Measurements from ENCODE around the gene SFR1.

SFR1 gene

DNA sequence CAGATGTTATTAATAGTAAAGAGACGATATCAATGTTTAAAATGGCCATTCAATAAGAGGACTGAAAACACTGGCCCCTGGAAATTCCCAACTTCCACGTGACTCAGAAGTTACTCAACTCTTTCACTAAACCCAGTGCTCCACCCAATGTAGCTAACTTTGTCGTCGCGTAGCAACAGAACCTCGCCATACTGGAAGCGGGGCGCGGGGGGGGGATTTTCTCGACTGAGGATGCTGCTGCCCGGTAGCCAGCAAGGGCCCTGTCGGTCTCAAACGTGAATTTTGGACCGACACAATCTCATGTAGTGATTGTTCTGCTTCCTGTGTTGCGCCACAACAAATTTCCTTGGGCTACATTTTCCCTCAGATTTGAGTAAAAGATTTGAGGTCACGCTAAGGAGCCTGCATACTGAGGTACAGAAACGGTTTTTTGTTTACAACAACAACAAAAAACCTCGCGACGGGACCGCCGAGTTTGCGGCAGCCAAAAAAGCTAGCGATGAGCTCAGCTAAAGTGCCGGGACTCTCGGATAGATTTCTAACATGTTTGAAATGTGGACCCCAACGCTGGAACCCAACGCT lies 977 bp upstream of the SFR1 start:
- Histone ChIP-seq H3K27me3 (ENCODE audit: low read depth, low read length) (no peaks in the 10 kb centered on the region), H3K4me1 (ENCODE audit: low read length) (peaks cover 11% of the 10 kb centered on the region), H3K27ac (ENCODE audit: low read length) (peak overlapping the region; percentile 86), H3K9ac (ENCODE audit: low read length) (peak overlapping the region; percentile 98), H3K4me2 (ENCODE audit: low read length) (peak overlapping the region; percentile 59), H4K20me1 (ENCODE audit: insufficient read depth, low read length) (no peaks in the 10 kb centered on the region), H3K36me3 (replicated peaks; ENCODE audit: low read depth, low read length) (no peaks in the 10 kb centered on the region), H2AFZ (ENCODE audit: low read depth, low read length) (peak overlapping the region; percentile 96), H3K79me2 (ENCODE audit: low read length) (no peaks in the 10 kb centered on the region; the same call in 1 of the 2 replicates), H3K9me3 (ENCODE audit: insufficient read depth, low read length) (no peaks in the 10 kb centered on the region), H3K4me3 (ENCODE audit: low read length) (peak overlapping the region; percentile 99)
- TF ChIP-seq EZH2phosphoT487 (IDR thresholded peaks at IDR 0.05; ENCODE audit: low read depth), result no peak

DNA sequence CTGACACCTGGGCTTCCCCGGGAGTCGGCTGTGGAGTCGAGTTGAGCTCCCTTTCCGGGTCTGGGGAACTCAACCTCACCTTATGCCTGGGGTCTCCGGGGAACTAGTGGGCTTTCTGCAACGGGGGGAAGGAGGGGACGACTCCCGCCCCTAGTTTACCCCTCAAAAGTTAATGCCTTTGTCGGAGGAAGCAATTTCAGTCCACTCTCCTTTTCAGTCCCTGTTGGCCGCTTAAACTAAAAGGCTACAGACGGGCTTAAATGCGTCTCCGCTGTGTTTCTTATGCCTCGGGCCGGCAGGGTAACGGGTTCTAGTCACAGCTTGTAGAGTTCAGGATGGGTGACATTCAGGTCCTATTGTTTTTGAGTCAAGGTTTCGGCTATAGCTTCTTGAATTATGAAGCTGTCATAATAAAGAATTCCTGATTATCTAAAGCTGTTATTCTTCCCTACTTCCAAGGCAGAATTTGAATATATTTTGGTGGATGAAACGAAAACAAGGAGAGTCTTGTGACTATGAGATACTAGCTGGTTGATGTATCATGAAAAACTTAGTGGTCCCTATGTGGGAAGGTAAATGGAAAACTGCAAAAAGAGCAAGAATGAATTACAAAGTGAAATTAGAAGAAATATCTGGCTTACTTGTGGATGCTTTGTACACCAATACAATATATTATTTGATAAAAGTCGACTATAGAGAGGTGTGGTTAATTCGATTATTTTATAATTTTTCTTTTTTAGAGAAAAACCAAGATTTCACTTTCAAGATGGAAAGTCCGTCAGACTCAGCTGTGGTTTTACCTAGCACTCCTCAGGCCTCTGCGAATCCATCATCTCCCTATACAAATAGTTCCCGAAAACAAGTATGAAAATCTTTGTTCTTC lies 495 bp downstream of the SFR1 start:
- H4K20me1 ChIP-seq (ENCODE audit: insufficient read depth, low read length), result no peaks in the 10 kb centered on the region
- no peaks in the 10 kb centered on the region; the same call in 1 of the 2 replicates for H3K79me2 ChIP-seq (ENCODE audit: low read length)
- peaks cover 11% of the 10 kb centered on the region for H3K4me1 ChIP-seq (ENCODE audit: low read length)
- H3K27me3 ChIP-seq (ENCODE audit: low read depth, low read length), result no peaks in the 10 kb centered on the region
- TF ChIP-seq, protein P1, sequence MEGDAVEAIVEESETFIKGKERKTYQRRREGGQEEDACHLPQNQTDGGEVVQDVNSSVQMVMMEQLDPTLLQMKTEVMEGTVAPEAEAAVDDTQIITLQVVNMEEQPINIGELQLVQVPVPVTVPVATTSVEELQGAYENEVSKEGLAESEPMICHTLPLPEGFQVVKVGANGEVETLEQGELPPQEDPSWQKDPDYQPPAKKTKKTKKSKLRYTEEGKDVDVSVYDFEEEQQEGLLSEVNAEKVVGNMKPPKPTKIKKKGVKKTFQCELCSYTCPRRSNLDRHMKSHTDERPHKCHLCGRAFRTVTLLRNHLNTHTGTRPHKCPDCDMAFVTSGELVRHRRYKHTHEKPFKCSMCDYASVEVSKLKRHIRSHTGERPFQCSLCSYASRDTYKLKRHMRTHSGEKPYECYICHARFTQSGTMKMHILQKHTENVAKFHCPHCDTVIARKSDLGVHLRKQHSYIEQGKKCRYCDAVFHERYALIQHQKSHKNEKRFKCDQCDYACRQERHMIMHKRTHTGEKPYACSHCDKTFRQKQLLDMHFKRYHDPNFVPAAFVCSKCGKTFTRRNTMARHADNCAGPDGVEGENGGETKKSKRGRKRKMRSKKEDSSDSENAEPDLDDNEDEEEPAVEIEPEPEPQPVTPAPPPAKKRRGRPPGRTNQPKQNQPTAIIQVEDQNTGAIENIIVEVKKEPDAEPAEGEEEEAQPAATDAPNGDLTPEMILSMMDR (IDR thresholded peaks at IDR 0.05; ENCODE audit: low read depth, low read length), result no peak
- TF ChIP-seq EZH2phosphoT487 (IDR thresholded peaks at IDR 0.05; ENCODE audit: low read depth), result no peak
- H3K36me3 ChIP-seq (replicated peaks; ENCODE audit: low read depth, low read length), result no peaks in the 10 kb centered on the region
- H3K9ac ChIP-seq (ENCODE audit: low read length), result peak overlapping the region; percentile 87
- H3K4me3 ChIP-seq (ENCODE audit: low read length), result peak overlapping the region; percentile 89
- no peaks in the 10 kb centered on the region for H3K9me3 ChIP-seq (ENCODE audit: insufficient read depth, low read length)
- H3K27ac ChIP-seq (ENCODE audit: low read length), result peak overlapping the region; percentile 48
- H3K4me2 ChIP-seq (ENCODE audit: low read length), result peak overlapping the region; percentile 89
- peak overlapping the region; percentile 69; the same call in 1 of the 2 replicates for H2AFZ ChIP-seq (ENCODE audit: low read depth, low read length)

DNA sequence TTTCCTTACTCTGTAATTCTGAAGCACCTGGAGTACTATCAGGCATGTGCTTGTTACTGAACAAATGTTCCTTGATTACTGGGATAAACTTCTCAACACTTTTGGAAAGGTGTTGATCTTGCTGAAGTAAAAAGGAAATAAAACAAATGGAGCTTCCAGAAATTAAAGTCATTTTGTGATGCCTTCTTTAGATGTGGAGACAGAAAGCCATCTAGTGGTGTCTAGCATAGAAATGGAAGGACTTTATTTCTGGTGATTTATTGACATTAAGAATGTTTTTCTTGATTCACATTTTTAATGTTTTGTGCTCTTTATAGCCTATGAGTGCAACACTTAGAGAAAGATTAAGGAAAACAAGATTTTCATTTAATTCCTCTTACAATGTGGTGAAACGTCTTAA lies 1.4 kb downstream of the SFR1 start:
- Histone ChIP-seq H3K4me3 (ENCODE audit: low read length) (no peak overlapping the region), H3K4me1 (ENCODE audit: low read length) (peaks cover 11% of the 10 kb centered on the region), H3K4me2 (ENCODE audit: low read length) (no peak overlapping the region; the same call in 1 of the 2 replicates), H3K79me2 (ENCODE audit: low read length) (no peaks in the 10 kb centered on the region; the same call in 1 of the 2 replicates), H3K9ac (ENCODE audit: low read length) (no peak overlapping the region), H2AFZ (ENCODE audit: low read depth, low read length) (no peak overlapping the region), H3K27ac (ENCODE audit: low read length) (no peak overlapping the region), H3K27me3 (ENCODE audit: low read depth, low read length) (no peaks in the 10 kb centered on the region), H3K36me3 (replicated peaks; ENCODE audit: low read depth, low read length) (no peaks in the 10 kb centered on the region), H4K20me1 (ENCODE audit: insufficient read depth, low read length) (no peaks in the 10 kb centered on the region), H3K9me3 (ENCODE audit: insufficient read depth, low read length) (no peaks in the 10 kb centered on the region)
- no peak for TF ChIP-seq EZH2phosphoT487 (IDR thresholded peaks at IDR 0.05; ENCODE audit: low read depth)
- TF ChIP-seq, protein P1 (IDR thresholded peaks at IDR 0.05; ENCODE audit: low read depth, low read length), result peak; percentile 51

GRCh38 chr10:104127411-104127810 lies 5.4 kb downstream of the SFR1 start:
- H3K4me2 ChIP-seq (ENCODE audit: low read length), result no peak overlapping the region
- TF ChIP-seq, protein P1 (IDR thresholded peaks at IDR 0.05; ENCODE audit: low read depth, low read length), result peak; percentile 25
- TF ChIP-seq EZH2phosphoT487 (IDR thresholded peaks at IDR 0.05; ENCODE audit: low read depth), result no peak
- H3K36me3 ChIP-seq (replicated peaks; ENCODE audit: low read depth, low read length), result no peaks in the 10 kb centered on the region
- peaks cover 5% of the 10 kb centered on the region for H3K4me1 ChIP-seq (ENCODE audit: low read length)
- no peak overlapping the region for H3K4me3 ChIP-seq (ENCODE audit: low read length)
- no peaks in the 10 kb centered on the region for H3K27me3 ChIP-seq (ENCODE audit: low read depth, low read length)
- H2AFZ ChIP-seq (ENCODE audit: low read depth, low read length), result no peak overlapping the region
- H4K20me1 ChIP-seq (ENCODE audit: insufficient read depth, low read length), result no peaks in the 10 kb centered on the region
- H3K79me2 ChIP-seq (ENCODE audit: low read length), result no peaks in the 10 kb centered on the region; the same call in 1 of the 2 replicates
- no peak overlapping the region for H3K9ac ChIP-seq (ENCODE audit: low read length)
- no peaks in the 10 kb centered on the region for H3K9me3 ChIP-seq (ENCODE audit: insufficient read depth, low read length)
- no peak overlapping the region for H3K27ac ChIP-seq (ENCODE audit: low read length)
